HG03575 (cell line): Measurements from ENCODE around the gene MARCHF10.

Experiments
- ATAC-seq: cut with Tn5 transposase; IDR thresholded peaks from one replicate; pipeline ENCODE4 v1.9.1; 2021; ENCODE audit not compliant: unreplicated experiment, insufficient number of reproducible peaks, low FRiP score; ENCODE audit errors: extremely low read depth

MARCHF10 gene

GRCh38 chr17:62760059-62760944 lies 47.8 kb downstream of the MARCHF10 start:
- no peak for ATAC-seq

- no peak for ATAC-seq
Observed at GRCh38 chr17:62757500-62757951, 50.6 kb downstream of the MARCHF10 start.

GRCh38 chr17:62756198-62756597 lies 51.9 kb downstream of the MARCHF10 start:
- no peak for ATAC-seq

- ATAC-seq = no peak
Observed at GRCh38 chr17:62755141-62755851, 52.8 kb downstream of the MARCHF10 start.

- ATAC-seq = no peak
Observed at GRCh38 chr17:62754631-62755030, 53.5 kb downstream of the MARCHF10 start.

- ATAC-seq = no peak
Observed at GRCh38 chr17:62753562-62753961, 54.6 kb downstream of the MARCHF10 start.

- no peak for ATAC-seq
Observed at GRCh38 chr17:62751060-62751691, 56.9 kb downstream of the MARCHF10 start.

- no peak for ATAC-seq
Observed at GRCh38 chr17:62750631-62751051, 57.5 kb downstream of the MARCHF10 start.

GRCh38 chr17:62749926-62750325 lies 58.2 kb downstream of the MARCHF10 start:
- ATAC-seq = no peak

GRCh38 chr17:62746941-62747340 lies 61.2 kb downstream of the MARCHF10 start:
- no peak for ATAC-seq

GRCh38 chr17:62745806-62746205 lies 62.3 kb downstream of the MARCHF10 start:
- ATAC-seq = no peak

- ATAC-seq = no peak
Observed at GRCh38 chr17:62744259-62744658, 63.9 kb downstream of the MARCHF10 start.

GRCh38 chr17:62741290-62741689 lies 66.8 kb downstream of the MARCHF10 start:
- no peak for ATAC-seq

GRCh38 chr17:62739645-62740388 lies 68.3 kb downstream of the MARCHF10 start:
- ATAC-seq = no peak

- ATAC-seq = no peak
Observed at GRCh38 chr17:62738281-62738680, 69.8 kb downstream of the MARCHF10 start.

GRCh38 chr17:62737513-62737912 lies 70.6 kb downstream of the MARCHF10 start:
- no peak for ATAC-seq

- ATAC-seq = no peak
Observed at GRCh38 chr17:62735044-62735651, 73.0 kb downstream of the MARCHF10 start.

GRCh38 chr17:62732125-62732524 lies 76.0 kb downstream of the MARCHF10 start:
- no peak for ATAC-seq
